CD14-positive monocyte (primary cell): ENCODE measurements around the gene SLC16A12. TPM values are rescaled to one million over a fixed set of nuclear protein-coding genes. Genes with fewer than 3 reads are reported as not detected.
A peak's percentile ranks its signal among the peaks of the same experiment; 100 is the strongest.

ENCODE experiments used
- DNase-seq, 3 donors: peaks; one replicate each; pipeline ENCODE4 v3.0.0-alpha.2; 2011 to 2022
- H2AFZ ChIP-seq: 2 replicates; pipeline ENCODE4 v1.6.0; 2012; ENCODE audit warnings: mild to moderate bottlenecking, low read depth, low read length, inconsistent platforms; ENCODE audit not compliant: insufficient read depth, poor library complexity, severe bottlenecking
- H3K27ac ChIP-seq, 2 donors: 1 replicate in 1 of 2; 2 replicates in 1 of 2; pipeline ENCODE4 v1.5.1; 2012 to 2013; ENCODE audit warnings: low read length in 2 of 2, control low read depth in 1 of 2, inconsistent platforms in 1 of 2, low read depth in 1 of 2, mild to moderate bottlenecking in 1 of 2
- H3K27me3 ChIP-seq, 2 donors: one replicate each; pipeline versions ENCODE4 v1.6.0 to v1.6.1; 2011 to 2013; ENCODE audit warnings: low read length in 2 of 2; ENCODE audit not compliant: control insufficient read depth in 2 of 2, insufficient read depth in 2 of 2
- H3K36me3 ChIP-seq, 2 donors: replicated peaks in 1 of 2; 1 replicate in 1 of 2; 2 replicates in 1 of 2; pipeline versions ENCODE4 v1.5.1 to v1.6.1; 2012 to 2013; ENCODE audit warnings: low read length in 2 of 2, control low read depth in 1 of 2, inconsistent platforms in 1 of 2, mild to moderate bottlenecking in 1 of 2; ENCODE audit not compliant: insufficient read depth in 2 of 2, control insufficient read depth in 1 of 2
- H3K4me1 ChIP-seq, 2 donors: 1 replicate in 1 of 2; 2 replicates in 1 of 2; pipeline versions ENCODE4 v1.5.1 to v1.6.1; 2012 to 2013; ENCODE audit warnings: low read length in 2 of 2, control low read depth in 1 of 2, inconsistent platforms in 1 of 2, mild to moderate bottlenecking in 1 of 2, moderate library complexity in 1 of 2; ENCODE audit not compliant: insufficient read depth in 2 of 2, control insufficient read depth in 1 of 2
- H3K4me2 ChIP-seq: replicated peaks from 2 replicates; pipeline ENCODE3; 2012; ENCODE audit warnings: low read length, moderate library complexity, mild to moderate bottlenecking; ENCODE audit not compliant: poor library complexity, severe bottlenecking; ENCODE audit errors: extremely low read depth
- H3K4me3 ChIP-seq, 3 experiments: fragments of 200-600 bp in 1 of 3; sonication (generic) in 1 of 3; replicated peaks in 1 of 3; 1 replicate in 2 of 3; 2 replicates in 1 of 3; pipeline ENCODE4 v1.5.1; 2011 to 2013; ENCODE audit warnings: low read length in 3 of 3, mild to moderate bottlenecking in 3 of 3, control low read depth in 2 of 3, low read depth in 2 of 3, inconsistent platforms in 1 of 3, moderate library complexity in 1 of 3
- H3K79me2 ChIP-seq: 2 replicates; pipeline ENCODE4 v1.6.0; 2012; ENCODE audit warnings: mild to moderate bottlenecking, control low read depth, inconsistent platforms, low read length, moderate library complexity; ENCODE audit not compliant: insufficient read depth
- H3K9ac ChIP-seq: 2 replicates; pipeline ENCODE4 v1.6.0; 2017; ENCODE audit warnings: low read length, mild to moderate bottlenecking; ENCODE audit not compliant: insufficient read depth, poor library complexity, severe bottlenecking
- H3K9me3 ChIP-seq, 2 donors: replicated peaks in 1 of 2; 1 replicate in 1 of 2; 2 replicates in 1 of 2; pipeline versions ENCODE4 v1.5.1 to v1.6.1; 2012 to 2013; ENCODE audit warnings: low read length in 2 of 2, control low read depth in 1 of 2; ENCODE audit not compliant: control insufficient read depth in 1 of 2, insufficient read depth in 1 of 2
- H4K20me1 ChIP-seq: 2 replicates; pipeline ENCODE4 v1.6.0; 2012; ENCODE audit warnings: mild to moderate bottlenecking, low read length, control low read depth, moderate library complexity; ENCODE audit not compliant: insufficient read depth
- H3K27ac Mint-ChIP-seq, 7 donors: one replicate each; pipeline ENCODE4 v1.8.0; 2020; ENCODE audit warnings: mild to moderate bottlenecking in 7 of 7, mixed read lengths in 7 of 7, moderate library complexity in 6 of 7, inconsistent platforms in 2 of 7
- H3K27me3 Mint-ChIP-seq, 3 donors: one replicate each; pipeline ENCODE4 v1.8.0; 2021 to 2022; ENCODE audit warnings: low read depth in 3 of 3, mild to moderate bottlenecking in 3 of 3, mixed read lengths in 3 of 3, moderate library complexity in 3 of 3, inconsistent platforms in 1 of 3
- H3K36me3 Mint-ChIP-seq, 2 donors: one replicate each; pipeline ENCODE4 v1.8.0; 2020; ENCODE audit warnings: mixed read lengths in 2 of 2, inconsistent platforms in 1 of 2, mild to moderate bottlenecking in 1 of 2
- H3K4me1 Mint-ChIP-seq: one replicate; pipeline ENCODE4 v1.8.0; 2020; ENCODE audit warnings: mild to moderate bottlenecking, mixed read lengths
- H3K4me3 Mint-ChIP-seq, 2 donors: one replicate each; pipeline ENCODE4 v1.8.0; 2020; ENCODE audit warnings: mild to moderate bottlenecking in 2 of 2, mixed read lengths in 2 of 2, moderate library complexity in 1 of 2
- H3K9me3 Mint-ChIP-seq, 7 donors: one replicate each; pipeline ENCODE4 v1.8.0; 2020 to 2022; ENCODE audit warnings: mixed read lengths in 7 of 7, mild to moderate bottlenecking in 6 of 7, moderate library complexity in 6 of 7, inconsistent platforms in 2 of 7
- CTCF ChIP-seq: fragments of 200-600 bp; IDR thresholded peaks from one replicate; pipeline ENCODE4 v1.8.0; 2022; ENCODE audit warnings: antibody characterized with exemption, mild to moderate bottlenecking
- WGBS: methylation state at CpG from one replicate; pipeline ENCODE4 v1.1.5; 2013; ENCODE audit warnings: missing lambda C conversion rate; ENCODE audit not compliant: insufficient coverage; 5-methylcytosine and 5-hydroxymethylcytosine counted together
- intact Hi-C, 2 donors: fragments of 100-400 bp; cut with micrococcal nuclease; formaldehyde crosslinking; loops; one replicate each; pipeline versions ENCODE4 v1.15.0 to v1.15.1; 2023
- polyA plus RNA-seq, 3 donors: library from polyadenylated mRNA; depleted of rRNA in 1 of 3; unstranded in 2 of 3; stranded (reverse) in 1 of 3; fragments of 300-500 nt in 2 of 3; fragments of >200 nt in 1 of 3; fragmentation: Illumina TruSeq in 2 of 3; gene quantifications; 1 replicate in 2 of 3; 2 replicates in 1 of 3; pipeline ENCODE4 v1.2.3, GENCODE V29; 2012 to 2021

Gene SLC16A12
- polyA plus RNA-seq, 3 donors, result 0.04 TPM; not detected in 2

- Histone ChIP-seq H3K9ac (no peak overlapping the region), H3K4me2 (no peak overlapping the region), H3K27ac (no peak overlapping the region), H3K36me3 (no peaks in the 10 kb centered on the region), H3K79me2 (no peaks in the 10 kb centered on the region), H2AFZ (no peak overlapping the region), H3K27me3 (no peaks in the 10 kb centered on the region), H4K20me1 (no peaks in the 10 kb centered on the region), H3K4me1 (peaks cover 23 to 30% of the 10 kb centered on the region in 2 donors), H3K9me3 (no peaks in the 10 kb centered on the region), H3K4me3 (no peak overlapping the region)
- TF ChIP-seq CTCF, result no peak
- DNase-seq, result no peak
- 94% methylated on average over 4 of the region's 5 CpGs for WGBS
- intact Hi-C loops, result no loop called here
- Mint-ChIP-seq H3K27me3 (peaks cover 0 to 3% (median 0%) of the 10 kb centered on the region in 3 donors), H3K27ac (no peak overlapping the region), H3K36me3 (no peaks in the 10 kb centered on the region), H3K4me3 (no peak overlapping the region), H3K4me1 (peaks cover 20% of the 10 kb centered on the region), H3K9me3 (no peaks in the 10 kb centered on the region)
Measured at GRCh38 chr10:89390476-89391225, 144.7 kb downstream of the SLC16A12 start.

- H3K27me3 Mint-ChIP-seq, result peaks cover 0 to 3% (median 0%) of the 10 kb centered on the region in 3 donors
- no peak for DNase-seq
- no peak overlapping the region for H2AFZ ChIP-seq
Measured at GRCh38 chr10:89389254-89389653, 146.1 kb downstream of the SLC16A12 start.

More at GRCh38 chr10:89389254-89389653, 146.1 kb downstream of the SLC16A12 start:
- intact Hi-C loops, result no loop called here
- no peaks in the 10 kb centered on the region for H3K9me3 Mint-ChIP-seq
- no peaks in the 10 kb centered on the region for H3K79me2 ChIP-seq
- no peak overlapping the region for H3K4me2 ChIP-seq
- TF ChIP-seq CTCF, result peak; percentile 9
- H3K27ac ChIP-seq, result no peak overlapping the region
- no peak overlapping the region for H3K4me3 Mint-ChIP-seq
- peaks cover 32% of the 10 kb centered on the region for H3K4me1 Mint-ChIP-seq
- H3K36me3 Mint-ChIP-seq, result no peaks in the 10 kb centered on the region
- no peak overlapping the region for H3K27ac Mint-ChIP-seq
- no CpG with 5 or more reads among the region's 1 CpG for WGBS
- no peaks in the 10 kb centered on the region for H3K36me3 ChIP-seq
- H4K20me1 ChIP-seq, result no peaks in the 10 kb centered on the region
- peaks cover 37 to 44% of the 10 kb centered on the region in 2 donors for H3K4me1 ChIP-seq
- H3K9me3 ChIP-seq, result no peaks in the 10 kb centered on the region
- no peak overlapping the region for H3K9ac ChIP-seq
- H3K4me3 ChIP-seq, result no peak overlapping the region
- no peaks in the 10 kb centered on the region for H3K27me3 ChIP-seq
